ENCODE data around the gene KCNK3. TPM values are rescaled to one million over a fixed set of nuclear protein-coding genes. Genes with fewer than 3 reads are reported as not detected.
"Not testable (repeated sequence)": the region's sequence is repeated elsewhere in the genome, so short reads cannot be mapped to it uniquely, and the experiment has no call there.

The KCNK3 gene
- total RNA-seq, 1 donor from 2014 or later, result 26.8 TPM

- Histone ChIP-seq H3K4me1 (peaks cover 20% of the 10 kb centered on the region), H3K27ac (no peak overlapping the region), H3K27me3 (ENCODE audit: low read depth) (no peaks in the 10 kb centered on the region), H3K4me3 (no peak overlapping the region), H3K36me3 (no peaks in the 10 kb centered on the region), H3K9me3 (peaks cover 9% of the 10 kb centered on the region)
- DNase-seq (no peak), ATAC-seq (no peak)
- intact Hi-C loops (cut with DNase I), result no loop called here
- no peak for TF ChIP-seq CTCF (IDR thresholded peaks at IDR 0.05)
These were observed 35.3 kb upstream of the KCNK3 start for GRCh38 chr2:26657265-26657664.

- ATAC-seq, result no peak
- Histone ChIP-seq H3K4me1 (peaks cover 5% of the 10 kb centered on the region), H3K9me3 (peaks cover 9% of the 10 kb centered on the region), H3K36me3 (no peaks in the 10 kb centered on the region), H3K4me3 (no peak overlapping the region), H3K27me3 (ENCODE audit: low read depth) (no peaks in the 10 kb centered on the region), H3K27ac (no peak overlapping the region)
- DNase-seq, result no peak
- intact Hi-C loops (cut with DNase I), result no loop called here
- TF ChIP-seq CTCF (IDR thresholded peaks at IDR 0.05), result no peak
These were observed 33.7 kb upstream of the KCNK3 start for GRCh38 chr2:26658691-26659346.

GRCh38 chr2:26660363-26660962 is 32.1 kb upstream of the KCNK3 start:
- H3K36me3 ChIP-seq, result no peaks in the 10 kb centered on the region
- intact Hi-C loops (cut with DNase I), result no loop called here
- TF ChIP-seq CTCF (IDR thresholded peaks at IDR 0.05), result no peak
- ATAC-seq, result no peak
- no peak for DNase-seq
- no peaks in the 10 kb centered on the region for H3K27me3 ChIP-seq (ENCODE audit: low read depth)
- H3K4me3 ChIP-seq, result no peak overlapping the region
- H3K9me3 ChIP-seq, result peaks cover 9% of the 10 kb centered on the region
- H3K4me1 ChIP-seq, result no peaks in the 10 kb centered on the region
- H3K27ac ChIP-seq, result no peak overlapping the region

- H3K27me3 ChIP-seq (ENCODE audit: low read depth); intact Hi-C loops (cut with DNase I); ATAC-seq; H3K9me3 ChIP-seq; DNase-seq; H3K4me1 ChIP-seq; H3K27ac ChIP-seq; H3K4me3 ChIP-seq; H3K36me3 ChIP-seq: not testable (repeated sequence)
These were observed 27.2 kb upstream of the KCNK3 start for GRCh38 chr2:26665296-26665695.

- ATAC-seq, result no peak
- no peak for TF ChIP-seq CTCF (IDR thresholded peaks at IDR 0.05)
- no peaks in the 10 kb centered on the region for H3K9me3 ChIP-seq
These were observed 25.9 kb upstream of the KCNK3 start for GRCh38 chr2:26666671-26667070.

GRCh38 chr2:26668041-26668440 is 24.5 kb upstream of the KCNK3 start:
- TF ChIP-seq CTCF (IDR thresholded peaks at IDR 0.05), result no peak
- ATAC-seq (no peak), DNase-seq (no peak)
- H3K36me3 ChIP-seq, result no peaks in the 10 kb centered on the region
- H3K9me3 ChIP-seq, result no peaks in the 10 kb centered on the region
- intact Hi-C loops (cut with DNase I), result no loop called here
- no peaks in the 10 kb centered on the region for H3K27me3 ChIP-seq (ENCODE audit: low read depth)
- H3K27ac ChIP-seq, result no peak overlapping the region
- no peaks in the 10 kb centered on the region for H3K4me1 ChIP-seq
- no peak overlapping the region for H3K4me3 ChIP-seq

More at GRCh38 chr2:26666671-26667070, 25.9 kb upstream of the KCNK3 start:
- H3K27ac ChIP-seq, result no peak overlapping the region
- intact Hi-C loops (cut with DNase I), result no loop called here
- no peaks in the 10 kb centered on the region for H3K27me3 ChIP-seq (ENCODE audit: low read depth)
- no peak overlapping the region for H3K4me3 ChIP-seq
- no peaks in the 10 kb centered on the region for H3K4me1 ChIP-seq
- no peaks in the 10 kb centered on the region for H3K36me3 ChIP-seq
- DNase-seq, result no peak
